LoVo (cell line): Measurements from ENCODE around the gene TRPM4.

Experiments used
- DNase-seq: peaks from one replicate; pipeline ENCODE4 v3.0.0-alpha.2; 2016; ENCODE audit warnings: low spot score

TRPM4 gene

DNA sequence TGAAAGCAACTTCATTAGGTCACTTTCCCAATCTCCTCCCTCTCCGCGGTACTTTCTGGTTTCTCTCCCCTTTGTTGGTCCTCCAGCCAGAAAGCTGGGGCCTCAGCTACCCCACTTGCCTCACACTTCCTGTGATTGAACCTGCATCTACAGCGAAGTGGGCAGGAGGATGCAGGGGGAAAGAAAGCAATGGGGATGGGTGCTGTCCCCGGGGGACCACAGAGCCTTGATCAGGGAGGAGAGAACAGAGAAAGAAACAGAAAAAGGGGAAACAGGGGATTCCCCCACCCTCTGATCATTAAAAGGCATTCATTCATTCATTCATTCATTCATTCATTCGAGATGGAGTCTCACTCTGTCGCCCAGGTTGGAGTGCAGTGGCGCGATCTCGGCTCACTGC is 74.2 kb downstream of the TRPM4 start:
- DNase-seq, result no peak

DNA sequence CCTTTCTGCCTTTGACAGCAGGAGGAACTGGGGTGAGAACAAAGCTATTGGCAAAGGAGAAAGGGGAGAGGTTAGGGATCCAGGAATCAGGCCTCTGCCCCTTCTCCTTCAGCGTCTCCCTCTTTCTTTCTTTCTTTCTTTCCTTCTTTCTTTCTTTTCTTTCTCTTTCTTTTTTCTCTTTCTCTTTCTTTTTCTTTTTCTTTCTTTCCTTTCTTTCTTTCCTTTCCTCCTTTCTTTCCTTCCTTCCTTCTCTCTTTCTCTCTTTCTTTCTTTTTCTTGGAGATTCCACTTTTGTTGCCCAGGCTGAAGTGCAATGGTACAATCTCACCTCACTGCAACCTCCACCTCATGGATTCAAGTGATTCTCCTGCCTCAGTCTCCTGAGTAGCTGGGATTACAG is 75.6 kb downstream of the TRPM4 start:
- no peak for DNase-seq

DNA sequence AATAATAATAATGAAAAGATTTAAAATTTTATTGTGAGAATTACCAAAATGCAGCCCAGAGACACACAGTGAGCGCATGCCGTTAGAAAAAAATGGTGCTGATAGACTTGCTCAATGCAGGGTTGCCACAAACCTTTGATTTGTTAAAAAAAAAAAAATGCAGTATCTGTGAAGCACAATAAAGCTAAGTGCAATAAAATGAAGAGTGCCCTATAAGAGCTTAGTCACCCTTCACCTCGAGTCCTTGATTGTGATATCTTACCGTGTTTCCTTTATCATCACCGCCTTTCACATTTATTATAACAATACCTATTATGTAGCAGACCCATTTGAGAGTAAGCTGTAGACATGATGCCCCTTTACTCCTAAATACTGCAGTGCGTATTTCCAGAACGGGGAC is 84.2 kb downstream of the TRPM4 start:
- no peak for DNase-seq

DNA sequence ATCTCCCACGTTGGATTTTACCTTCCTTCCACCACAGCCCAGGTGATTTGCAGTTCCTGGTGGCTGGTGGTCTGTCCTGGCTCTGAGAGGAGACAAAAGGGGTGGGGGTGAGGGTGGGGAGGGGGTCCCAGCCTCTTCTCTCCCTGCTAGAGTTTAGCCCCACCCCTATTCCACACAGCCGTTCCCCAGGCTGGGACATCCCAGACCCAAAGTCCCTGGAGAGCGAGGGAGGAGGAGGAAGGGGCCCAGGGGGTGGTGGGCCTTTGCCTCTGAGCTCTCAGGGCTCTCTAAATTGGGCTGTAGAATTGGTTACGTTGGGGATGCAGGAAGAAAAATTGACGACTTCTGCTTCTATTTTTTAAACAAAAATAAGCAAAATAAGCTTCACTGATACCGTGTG is 85.5 kb downstream of the TRPM4 start:
- DNase-seq, result no peak

DNA sequence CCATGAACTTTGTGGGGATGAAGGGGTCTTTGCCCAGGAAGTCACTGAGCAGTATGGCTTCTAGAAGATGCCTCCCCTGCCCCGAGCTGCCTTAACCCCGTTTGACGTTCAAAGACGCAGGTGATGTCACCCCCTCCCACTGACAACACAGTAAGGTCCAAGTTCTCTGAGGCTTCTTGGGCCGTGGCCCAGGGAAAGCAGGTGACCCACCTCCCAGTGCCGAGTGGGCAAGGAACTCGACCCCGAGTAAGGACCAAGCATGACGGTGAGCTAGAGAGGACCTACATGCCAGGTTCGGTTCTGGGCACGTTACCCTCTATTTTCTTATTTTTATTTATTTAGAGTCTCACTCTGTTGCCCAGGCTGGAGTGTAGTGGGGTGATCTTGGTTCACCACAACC is 86.1 kb downstream of the TRPM4 start:
- no peak for DNase-seq

DNA sequence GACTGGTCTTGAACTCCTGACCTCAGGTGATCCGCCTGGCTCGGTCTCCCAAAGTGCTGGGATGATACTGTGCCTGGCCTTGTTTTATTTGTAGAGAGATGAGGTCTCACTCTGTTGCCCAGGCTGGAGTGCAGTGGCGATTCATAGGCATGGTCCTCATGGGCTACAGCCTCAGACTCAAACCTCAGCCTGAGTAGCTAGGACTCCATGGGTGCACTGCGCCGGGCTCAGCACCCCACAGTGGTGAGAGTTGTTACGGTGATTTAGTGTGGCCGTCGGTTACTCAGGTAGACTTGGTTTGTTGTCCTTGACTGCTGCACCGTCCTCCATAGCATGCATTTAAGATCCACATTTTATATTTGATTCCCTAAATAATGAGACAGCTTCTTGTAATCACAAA is 86.7 kb downstream of the TRPM4 start:
- no peak for DNase-seq

DNA sequence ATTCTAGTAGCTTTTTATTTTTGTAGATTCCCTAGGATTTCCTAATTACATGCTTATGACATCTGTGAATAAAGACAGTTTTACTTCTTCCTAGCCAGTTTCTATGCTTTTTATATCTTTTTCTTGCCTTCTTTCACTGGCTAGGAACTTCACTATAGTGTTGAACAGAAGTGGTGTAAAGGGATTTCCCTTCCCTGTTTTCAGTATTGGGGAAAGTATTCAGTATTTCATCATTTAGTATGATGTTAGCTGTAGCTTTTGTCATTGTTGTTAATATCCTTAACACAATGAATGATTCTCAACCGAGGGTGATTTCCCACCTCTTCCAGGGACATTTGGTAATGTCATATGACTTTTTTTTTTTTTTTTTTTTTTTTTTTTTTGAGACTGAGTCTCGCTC is 90.1 kb downstream of the TRPM4 start:
- no peak for DNase-seq

DNA sequence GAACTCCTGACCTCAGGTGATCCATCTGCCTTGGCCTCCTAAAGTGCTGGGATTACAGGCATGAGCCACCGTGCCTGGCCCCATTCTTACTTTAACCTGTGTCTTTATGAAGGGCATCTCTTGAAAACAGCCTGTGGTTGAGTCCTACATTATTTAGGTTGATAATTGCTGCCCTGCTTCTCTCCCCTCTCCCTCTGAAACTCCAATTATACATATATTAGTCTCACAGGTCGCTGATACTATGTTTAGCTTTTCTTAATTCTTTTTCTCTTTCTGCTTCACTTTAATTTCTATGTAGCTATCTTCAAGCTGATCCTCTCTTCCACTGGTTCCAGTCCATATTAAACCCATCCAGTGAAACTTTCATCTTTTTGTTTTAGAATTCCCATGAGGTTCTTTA is 92.3 kb downstream of the TRPM4 start:
- no peak for DNase-seq

DNA sequence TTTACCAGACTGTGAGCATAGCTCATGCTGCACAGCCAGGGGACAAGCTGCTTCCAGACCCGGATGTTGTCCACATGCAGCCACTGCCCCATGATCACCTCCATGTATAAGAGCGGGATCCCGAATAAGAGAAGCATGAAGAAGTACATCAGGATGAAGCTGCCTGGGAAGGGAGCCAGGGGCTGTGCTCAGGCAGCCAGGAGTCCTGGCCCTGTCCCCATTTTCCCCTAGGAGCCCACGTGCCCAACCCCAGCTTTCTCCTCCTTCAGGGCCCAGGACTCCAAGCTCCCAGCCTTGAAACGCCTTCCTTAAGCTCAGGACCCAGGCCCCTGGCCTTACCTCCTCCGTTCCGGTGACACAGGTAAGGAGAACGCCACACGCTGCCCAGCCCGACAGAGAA is 98.1 kb downstream of the TRPM4 start:
- no peak for DNase-seq

DNA sequence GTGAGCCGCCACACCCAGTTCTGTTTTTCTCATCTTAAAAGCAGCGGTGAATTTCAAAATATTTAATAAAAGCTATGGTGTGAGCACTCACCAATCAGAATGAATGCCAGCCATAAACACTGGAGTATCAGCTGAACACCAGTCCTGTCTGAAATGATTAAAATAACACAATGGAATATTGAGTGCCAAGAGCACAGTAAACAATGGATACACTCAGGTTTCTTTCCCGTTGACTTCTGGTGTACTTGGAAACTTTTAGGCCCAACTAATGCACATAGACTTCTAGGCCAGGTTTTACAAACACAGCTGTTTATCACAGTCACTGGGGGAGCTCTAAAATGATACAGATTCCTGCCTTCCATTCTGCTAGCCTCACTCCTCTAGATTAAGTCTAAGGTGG is 99.1 kb downstream of the TRPM4 start:
- DNase-seq, result no peak
